ENCODE measurements around the gene DGKI.

The DGKI gene

GRCh38 chr7:137636376-137636775 lies 210.4 kb downstream of the DGKI start:
- no peak for ATAC-seq

- ATAC-seq, result no peak
Measured at GRCh38 chr7:137635874-137636273, 210.9 kb downstream of the DGKI start.

- ATAC-seq, result no peak
Measured at GRCh38 chr7:137635132-137635531, 211.6 kb downstream of the DGKI start.

- ATAC-seq, result no peak
Measured at GRCh38 chr7:137634356-137634755, 212.4 kb downstream of the DGKI start.

- no peak for ATAC-seq
Measured at GRCh38 chr7:137633133-137633532, 213.6 kb downstream of the DGKI start.

GRCh38 chr7:137628216-137628615 lies 218.6 kb downstream of the DGKI start:
- no peak for ATAC-seq

GRCh38 chr7:137626469-137627067 lies 220.2 kb downstream of the DGKI start:
- ATAC-seq, result no peak

- ATAC-seq, result no peak
Measured at GRCh38 chr7:137625197-137625596, 221.6 kb downstream of the DGKI start.

- no peak for ATAC-seq
Measured at GRCh38 chr7:137619181-137619580, 227.6 kb downstream of the DGKI start.

- no peak for ATAC-seq
Measured at GRCh38 chr7:137618748-137619147, 228.0 kb downstream of the DGKI start.

GRCh38 chr7:137613006-137613525 lies 233.7 kb downstream of the DGKI start:
- ATAC-seq, result no peak

GRCh38 chr7:137611606-137612005 lies 235.2 kb downstream of the DGKI start:
- no peak for ATAC-seq

GRCh38 chr7:137609500-137609899 lies 237.3 kb downstream of the DGKI start:
- ATAC-seq, result no peak

GRCh38 chr7:137606061-137606674 lies 240.6 kb downstream of the DGKI start:
- no peak for ATAC-seq

GRCh38 chr7:137603043-137603442 lies 243.7 kb downstream of the DGKI start:
- ATAC-seq, result no peak

GRCh38 chr7:137601642-137602041 lies 245.1 kb downstream of the DGKI start:
- ATAC-seq, result no peak

GRCh38 chr7:137597856-137598255 lies 248.9 kb downstream of the DGKI start:
- ATAC-seq, result no peak

- ATAC-seq, result no peak
Measured at GRCh38 chr7:137593115-137593711, 253.6 kb downstream of the DGKI start.

- no peak for ATAC-seq
Measured at GRCh38 chr7:137592232-137592896, 254.4 kb downstream of the DGKI start.

GRCh38 chr7:137591421-137591837 lies 255.3 kb downstream of the DGKI start:
- ATAC-seq, result no peak

- no peak for ATAC-seq
Measured at GRCh38 chr7:137590756-137591305, 255.9 kb downstream of the DGKI start.

GRCh38 chr7:137590071-137590755 lies 256.6 kb downstream of the DGKI start:
- no peak for ATAC-seq

- no peak for ATAC-seq
Measured at GRCh38 chr7:137587326-137587725, 259.4 kb downstream of the DGKI start.
